GM18526 (cell line): ENCODE results near the gene CASP14.

Source experiments
- POLR2A ChIP-seq: IDR thresholded peaks from 3 replicates; pipeline ENCODE4 v1.6.1; 2011; ENCODE audit not compliant: insufficient read length; ENCODE audit errors: extremely low read depth

The CASP14 gene

GRCh38 chr19:15104411-15104810, 55.1 kb downstream of the CASP14 start:
- no peak for TF ChIP-seq POLR2A

GRCh38 chr19:15105044-15105443, 55.8 kb downstream of the CASP14 start:
- TF ChIP-seq POLR2A = no peak

DNA sequence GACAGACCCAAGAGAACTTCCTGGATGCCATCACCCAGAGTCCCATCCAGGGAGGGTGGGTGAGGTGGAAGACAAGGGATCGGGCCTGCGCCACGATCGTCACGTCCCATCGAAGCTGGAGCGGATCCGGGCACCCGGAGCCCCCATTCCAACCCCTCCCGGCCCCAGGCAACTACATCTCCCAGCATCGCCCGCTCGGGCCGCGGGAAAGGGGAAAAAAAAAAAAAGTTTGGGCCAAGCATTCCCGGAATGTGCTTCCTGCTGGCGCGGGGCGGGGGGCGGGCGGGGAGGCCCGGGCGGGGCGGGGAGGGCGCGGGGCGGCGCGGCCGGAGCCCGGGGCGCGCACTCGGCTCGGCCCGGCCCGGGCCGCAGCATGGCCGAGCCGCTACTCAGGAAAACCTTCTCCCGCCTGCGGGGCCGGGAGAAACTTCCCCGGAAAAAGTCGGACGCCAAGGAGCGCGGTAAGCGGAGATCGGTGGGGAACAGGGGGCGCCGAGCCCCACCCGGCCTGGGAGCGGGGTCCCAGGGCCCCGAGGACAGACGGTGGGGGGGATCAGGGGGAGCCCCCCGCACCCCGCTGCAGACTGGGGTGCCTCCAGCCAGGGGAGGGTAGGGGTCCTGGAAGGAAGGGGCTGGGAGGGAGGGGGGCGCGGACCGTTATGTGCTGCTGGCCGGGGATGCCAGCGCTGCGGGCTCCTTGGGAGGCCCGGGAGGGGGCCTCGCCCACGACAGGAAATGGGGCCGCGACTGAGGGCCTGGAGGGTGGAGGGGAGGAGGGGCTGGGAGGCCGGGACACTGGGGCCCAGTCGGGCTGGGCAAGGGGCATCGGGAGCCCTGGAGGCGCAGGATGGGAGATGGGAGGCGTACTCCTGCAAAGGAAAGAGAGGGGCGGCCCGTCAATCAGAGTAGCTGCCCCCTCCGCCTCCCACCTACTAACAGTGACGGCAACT, 58.1 kb downstream of the CASP14 start, which contains the start of gene SYDE1:
SYDE1 (plus strand) TSS at position 341 of the 950 bp plus-strand sequence; CDS start at position 374, 33 bp downstream.
- no peak for TF ChIP-seq POLR2A
